IMR-90 (cell line): ENCODE results near the gene GIMAP1. TPM values are rescaled to one million over a fixed set of nuclear protein-coding genes. Genes with fewer than 3 reads are reported as not detected.

Experiments used
- ATAC-seq: fragments of 200-7000 bp; cut with Tn5 transposase; 2 replicates; pipeline ENCODE4 v1.9.1; 2020; ENCODE audit warnings: low read depth, mild to moderate bottlenecking, moderate library complexity
- BruUV-seq: library from RNA; stranded (reverse); fragments of 400-500 nt; replicated peaks from 2 replicates; lab custom pipeline; 2021; lab: Mats Ljungman, UMichigan
- CTCF ChIA-PET: fragments of 300-600 bp; formaldehyde crosslinking; extraction: SDS; loops from one replicate; lab custom pipeline; 2021; ENCODE audit warnings: antibody characterized with exemption; lab: Yijun Ruan, JAX
- POLR2A ChIA-PET: fragments of 300-600 bp; sonication (Branson Sonifier 250); formaldehyde crosslinking; loops from one replicate; lab custom pipeline; 2022; ENCODE audit warnings: antibody characterized with exemption; ENCODE audit not compliant: unreplicated experiment; lab: Charles Lee
- DNase-seq: peaks from one replicate; pipeline ENCODE4 v3.0.0; 2013
- H2AFZ ChIP-seq: replicated peaks from 2 replicates; pipeline ENCODE3; 2013; ENCODE audit warnings: low read length, mild to moderate bottlenecking; ENCODE audit not compliant: poor library complexity
- H2AK5ac ChIP-seq: 2 replicates; pipeline ENCODE4 v1.6.1; 2013; ENCODE audit warnings: low read depth, low read length, inconsistent platforms
- H2AK9ac ChIP-seq: replicated peaks from 2 replicates; pipeline ENCODE3; 2013; ENCODE audit warnings: mild to moderate bottlenecking, low read depth, low read length, moderate library complexity; ENCODE audit not compliant: poor library complexity
- H2BK120ac ChIP-seq: 2 replicates; pipeline ENCODE4 v1.6.1; 2013; ENCODE audit warnings: low read depth, low read length, inconsistent platforms
- H2BK15ac ChIP-seq: 3 replicates; pipeline ENCODE4 v1.6.1; 2013; ENCODE audit warnings: low read depth, low read length, inconsistent platforms
- H2BK20ac ChIP-seq: 2 replicates; pipeline ENCODE4 v1.6.1; 2013; ENCODE audit warnings: low read depth, mild to moderate bottlenecking, inconsistent platforms, low read length, moderate library complexity
- H2BK5ac ChIP-seq: 2 replicates; pipeline ENCODE4 v1.6.1; 2013; ENCODE audit warnings: mild to moderate bottlenecking, low read depth, low read length, inconsistent platforms; ENCODE audit not compliant: poor library complexity, severe bottlenecking
- H3K14ac ChIP-seq: replicated peaks from 2 replicates; pipeline ENCODE4 v1.6.1; 2013; ENCODE audit warnings: low read depth, low read length, inconsistent platforms
- H3K18ac ChIP-seq: 2 replicates; pipeline ENCODE4 v1.6.1; 2013; ENCODE audit warnings: low read depth, low read length, control low read depth
- H3K23ac ChIP-seq: 2 replicates; pipeline ENCODE4 v1.6.1; 2013; ENCODE audit warnings: low read depth, low read length, inconsistent platforms
- H3K27ac ChIP-seq: 2 replicates; pipeline ENCODE4 v1.5.1; 2013; ENCODE audit warnings: mild to moderate bottlenecking, control low read depth, low read length; ENCODE audit not compliant: insufficient read depth
- H3K27me3 ChIP-seq: 2 replicates; pipeline ENCODE4 v1.6.1; 2013; ENCODE audit warnings: low read length; ENCODE audit not compliant: control insufficient read depth, insufficient read depth
- H3K36me3 ChIP-seq: 2 replicates; pipeline ENCODE4 v1.6.1; 2013; ENCODE audit warnings: low read length, mixed read lengths; ENCODE audit not compliant: control insufficient read depth, insufficient read depth
- H3K4ac ChIP-seq: 2 replicates; pipeline ENCODE4 v1.6.1; 2013; ENCODE audit warnings: low read depth, low read length, inconsistent platforms
- H3K4me1 ChIP-seq: 2 replicates; pipeline ENCODE4 v1.6.1; 2013; ENCODE audit warnings: low read length, mixed read lengths; ENCODE audit not compliant: control insufficient read depth, insufficient read depth
- H3K4me2 ChIP-seq: 2 replicates; pipeline ENCODE4 v1.6.1; 2013; ENCODE audit warnings: low read depth, mild to moderate bottlenecking, control low read depth, low read length, moderate library complexity
- H3K4me3 ChIP-seq: 2 replicates; pipeline ENCODE4 v1.5.1; 2013; ENCODE audit warnings: low read depth, mild to moderate bottlenecking, control low read depth, low read length, moderate library complexity; ENCODE audit not compliant: insufficient read depth
- H3K56ac ChIP-seq: 2 replicates; pipeline ENCODE4 v1.6.1; 2013; ENCODE audit warnings: low read length, inconsistent platforms; ENCODE audit not compliant: insufficient read depth; ENCODE audit errors: extremely low read depth
- H3K79me1 ChIP-seq, 2 experiments: 2 replicates each; pipeline ENCODE4 v1.6.1; 2013; ENCODE audit warnings: low read length in 2 of 2, inconsistent platforms in 1 of 2, low read depth in 1 of 2
- H3K9ac ChIP-seq: 2 replicates; pipeline ENCODE4 v1.6.1; 2013; ENCODE audit warnings: low read depth, low read length, control low read depth
- H3K9me1 ChIP-seq: 2 replicates; pipeline ENCODE4 v1.6.1; 2013; ENCODE audit warnings: low read length, inconsistent platforms; ENCODE audit not compliant: insufficient read depth
- H3K9me3 ChIP-seq: 2 replicates; pipeline ENCODE4 v1.6.1; 2013; ENCODE audit warnings: low read length; ENCODE audit not compliant: control insufficient read depth, insufficient read depth
- H4K20me1 ChIP-seq: 2 replicates; pipeline ENCODE4 v1.6.1; 2013; ENCODE audit warnings: low read length, inconsistent platforms; ENCODE audit not compliant: insufficient read depth
- H4K5ac ChIP-seq: 2 replicates; pipeline ENCODE4 v1.6.1; 2013; ENCODE audit warnings: mild to moderate bottlenecking, low read depth, low read length, control low read depth
- H4K8ac ChIP-seq, 2 experiments: 2 replicates each; pipeline ENCODE4 v1.6.1; 2013; ENCODE audit warnings: low read depth in 2 of 2, low read length in 2 of 2, control low read depth in 1 of 2, inconsistent platforms in 1 of 2
- H4K91ac ChIP-seq: 2 replicates; pipeline ENCODE4 v1.6.1; 2013; ENCODE audit warnings: low read depth, low read length, inconsistent platforms; ENCODE audit not compliant: insufficient read depth
- BHLHE40 ChIP-seq: fragments of 150-350 bp; IDR thresholded peaks from 2 replicates; pipeline ENCODE4 v1.6.1; 2016; ENCODE audit warnings: mild to moderate bottlenecking, low read depth, low read length
- CEBPB ChIP-seq: IDR thresholded peaks from 2 replicates; pipeline ENCODE4 v1.6.1; 2012; ENCODE audit warnings: low read depth, low read length, improper control_type of control experiment
- CHD1 ChIP-seq: IDR thresholded peaks from 2 replicates; pipeline ENCODE4 v1.6.1; 2012; ENCODE audit warnings: low read depth, low read length, improper control_type of control experiment
- ELK1 ChIP-seq: fragments of 150-350 bp; IDR thresholded peaks from 2 replicates; pipeline ENCODE4 v1.6.1; 2016; ENCODE audit warnings: low read depth, mild to moderate bottlenecking, low read length, moderate library complexity, borderline replicate concordance
- FOS ChIP-seq: fragments of 150-350 bp; IDR thresholded peaks from 2 replicates; pipeline ENCODE4 v1.6.1; 2016; ENCODE audit warnings: low read depth, low read length
- MAFK ChIP-seq: IDR thresholded peaks from 2 replicates; pipeline ENCODE4 v1.6.1; 2012; ENCODE audit warnings: low read depth, low read length, improper control_type of control experiment
- MAZ ChIP-seq: IDR thresholded peaks from 2 replicates; pipeline ENCODE4 v1.6.1; 2012; ENCODE audit warnings: low read depth, mild to moderate bottlenecking, low read length, improper control_type of control experiment, moderate library complexity, borderline replicate concordance
- MXI1 ChIP-seq: IDR thresholded peaks from 2 replicates; pipeline ENCODE4 v1.6.1; 2012; ENCODE audit warnings: low read depth, mild to moderate bottlenecking, low read length, moderate library complexity, borderline replicate concordance
- NFE2L2 ChIP-seq: fragments of 150-350 bp; IDR thresholded peaks from 2 replicates; pipeline ENCODE4 v1.6.1; 2016; ENCODE audit warnings: low read depth, mild to moderate bottlenecking, low read length
- POLR2A ChIP-seq: IDR thresholded peaks from 2 replicates; pipeline ENCODE4 v1.6.1; 2012; ENCODE audit warnings: mild to moderate bottlenecking, low read depth, low read length
- RAD21 ChIP-seq: IDR thresholded peaks from 2 replicates; pipeline ENCODE4 v1.6.1; 2012; ENCODE audit warnings: low read length, improper control_type of control experiment
- RCOR1 ChIP-seq: IDR thresholded peaks from 2 replicates; pipeline ENCODE4 v1.6.1; 2012; ENCODE audit warnings: mild to moderate bottlenecking, low read length, improper control_type of control experiment; ENCODE audit not compliant: insufficient replicate concordance
- RFX5 ChIP-seq: IDR thresholded peaks from 2 replicates; pipeline ENCODE4 v1.8.0; 2012; ENCODE audit warnings: low read depth, mild to moderate bottlenecking, low read length, moderate library complexity
- SMC3 ChIP-seq: fragments of 150-350 bp; IDR thresholded peaks from 2 replicates; pipeline ENCODE4 v1.6.1; 2016; ENCODE audit warnings: low read depth, mild to moderate bottlenecking, antibody characterized with exemption, low read length, moderate library complexity
- USF2 ChIP-seq: fragments of 150-350 bp; IDR thresholded peaks from 2 replicates; pipeline ENCODE4 v1.6.1; 2017; ENCODE audit warnings: mild to moderate bottlenecking, antibody characterized with exemption, low read length, low read depth
- dilution Hi-C: fragments of 300-500 bp; cut with HindIII; formaldehyde crosslinking; loops from one replicate; pipeline ENCODE4 v1.14.3; 2018; ENCODE audit warnings: low sequenced_read_pairs; ENCODE audit not compliant: unreplicated experiment
- in situ Hi-C: fragments of 300-500 bp; cut with MboI; formaldehyde crosslinking; loops from 3 replicates; pipeline ENCODE4 v1.14.3; 2019; ENCODE audit warnings: low sequenced_read_pairs, inconsistent platforms, mixed read lengths
- intact Hi-C: fragments of 100-400 bp; cut with micrococcal nuclease; formaldehyde crosslinking; loops from 2 replicates; pipeline ENCODE4 v1.10.0; 2022
- polyA plus RNA-seq, 3 experiments: library from polyadenylated mRNA; depleted of rRNA; stranded (reverse); fragments of >200 nt; gene quantifications; 2 replicates each; pipeline ENCODE4 v1.2.3, GENCODE V29; 2012; ENCODE audit warnings: low replicate concordance in 1 of 3
- total RNA-seq: library from RNA; depleted of rRNA; stranded (reverse); fragments of >200 nt; gene quantifications from 2 replicates; pipeline ENCODE4 v1.2.3, GENCODE V29; 2012

Gene GIMAP1
- total and polyA plus RNA-seq, 2 of the 4 experiments (the other 2 are of a cell fraction): not detected

DNA sequence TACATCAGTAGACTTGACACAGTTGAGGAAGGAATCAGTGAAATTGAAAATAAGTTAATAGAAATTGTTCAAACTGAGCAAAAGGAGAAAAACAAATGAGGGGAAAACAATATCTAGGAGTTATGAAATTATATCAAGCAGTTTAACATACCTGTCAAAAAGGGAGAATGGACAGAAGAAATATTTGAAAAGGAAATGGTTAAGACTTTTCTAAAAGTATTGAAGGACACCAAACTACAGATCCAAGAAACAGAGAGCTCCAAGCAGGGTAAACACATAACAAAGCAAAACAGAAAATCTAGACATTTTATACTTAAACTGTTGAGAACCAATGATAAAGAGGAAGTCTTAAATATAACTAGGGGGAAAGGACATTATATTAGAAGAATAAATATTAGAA, 12.2 kb downstream of the GIMAP1 start:
- CTCF ChIA-PET: no interaction called here
- no peaks in the 10 kb centered on the region for H3K9me1 ChIP-seq
- no peak overlapping the region for H2BK120ac ChIP-seq
- in situ Hi-C loops: loop anchor here (25.0 kb wide), 1 partner anchor 416 kb away; the partner anchor contains the start of genes ACTR3C and LRRC61
- H3K14ac ChIP-seq: no peak overlapping the region
- no peaks in the 10 kb centered on the region for H3K4me1 ChIP-seq
- H3K79me1 ChIP-seq: no peaks in the 10 kb centered on the region
- H3K36me3 ChIP-seq: no peaks in the 10 kb centered on the region
- H2AK5ac ChIP-seq: no peak overlapping the region
- TF ChIP-seq MAZ (no peak), ELK1 (no peak), RAD21 (no peak), CEBPB (no peak), RFX5 (no peak), POLR2A (no peak), FOS (no peak), MXI1 (no peak), SMC3 (no peak), MAFK (no peak), RCOR1 (no peak), NFE2L2 (no peak), CHD1 (no peak), USF2 (no peak), BHLHE40 (no peak)
- H2AFZ ChIP-seq: no peak overlapping the region
- POLR2A ChIA-PET: interaction anchor here (0.6 kb wide), 1 partner anchor 559 kb away, joined by 10 read pairs; no protein-coding TSS in a partner anchor
- H3K4me3 ChIP-seq: no peak overlapping the region
- H3K18ac ChIP-seq: no peak overlapping the region
- BruUV-seq: no TSS peak
- H3K9ac ChIP-seq: no peak overlapping the region
- ATAC-seq: no peak
- no peak overlapping the region for H4K8ac ChIP-seq
- intact Hi-C loops: no loop called here
- dilution Hi-C loops: no loop called here
- H4K91ac ChIP-seq: no peak overlapping the region
- H4K20me1 ChIP-seq: no peaks in the 10 kb centered on the region
- no peak overlapping the region for H3K4ac ChIP-seq
- H3K9me3 ChIP-seq: no peaks in the 10 kb centered on the region
- H2BK5ac ChIP-seq: no peak overlapping the region
- H2AK9ac ChIP-seq: no peak overlapping the region
- H3K56ac ChIP-seq: no peak overlapping the region
- H2BK20ac ChIP-seq: no peak overlapping the region
- no peak overlapping the region for H3K23ac ChIP-seq
- no peaks in the 10 kb centered on the region for H3K27me3 ChIP-seq
- no peak for DNase-seq
- no peak overlapping the region for H4K5ac ChIP-seq
- H3K4me2 ChIP-seq: no peak overlapping the region
- no peak overlapping the region for H3K27ac ChIP-seq
- no peak overlapping the region for H2BK15ac ChIP-seq
